HEK293 (cell line): ENCODE measurements around the gene ALDH8A1.

Experiments
- CTCF ChIA-PET: fragments of 350-600 bp; formaldehyde crosslinking; extraction: SDS; loops from one replicate; lab custom pipeline; 2021; ENCODE audit warnings: antibody characterized with exemption; lab: Yijun Ruan, JAX
- POLR2A ChIA-PET: fragments of 300-600 bp; formaldehyde crosslinking; extraction: SDS; loops from one replicate; lab custom pipeline; 2020; ENCODE audit warnings: antibody characterized with exemption, inconsistent platforms; lab: Yijun Ruan, JAX
- H3K27ac ChIP-seq: fragments of 200-500 bp; sonication (Bioruptor generic); 2 replicates; pipeline ENCODE4 v1.5.1; 2014; ENCODE audit warnings: low read depth, low read length, control low read depth, inconsistent platforms; ENCODE audit errors: extremely low read depth
- H3K36me3 ChIP-seq, 2 experiments: fragments of 200-500 bp in 1 of 2; sonication (Bioruptor generic) in 1 of 2; 1 replicate in 1 of 2; 2 replicates in 1 of 2; pipeline ENCODE4 v1.5.1; 2014 to 2017; ENCODE audit warnings: inconsistent platforms in 2 of 2, low read length in 2 of 2; ENCODE audit not compliant: control insufficient read depth in 2 of 2, insufficient read depth in 1 of 2
- H3K4me1 ChIP-seq: fragments of 200-500 bp; sonication (Bioruptor generic); 2 replicates; pipeline ENCODE4 v1.5.1; 2014; ENCODE audit warnings: mild to moderate bottlenecking, low read length, inconsistent platforms; ENCODE audit not compliant: control insufficient read depth, insufficient read depth
- H3K4me3 ChIP-seq: 2 replicates; pipeline ENCODE4 v1.5.1; 2011; ENCODE audit warnings: low read depth, mild to moderate bottlenecking, control low read depth, low read length, moderate library complexity
- H3K9me3 ChIP-seq: fragments of 200-500 bp; sonication (Bioruptor generic); 2 replicates; pipeline ENCODE4 v1.5.1; 2014; ENCODE audit warnings: low read depth, low read length, inconsistent platforms; ENCODE audit not compliant: control insufficient read depth, insufficient read depth
- ZBTB1 ChIP-seq: fragments of 450-650 bp; formaldehyde crosslinking; IDR thresholded peaks from 2 replicates; pipeline ENCODE4 v1.5.1; 2016; ENCODE audit warnings: missing biosample characterization, missing genetic modification characterization
- ZNF148 ChIP-seq: fragments of 450-650 bp; formaldehyde crosslinking; IDR thresholded peaks from 2 replicates; pipeline ENCODE4 v1.5.0; 2017; ENCODE audit warnings: missing biosample characterization, missing genetic modification characterization, borderline replicate concordance
- ZNF23 ChIP-seq: fragments of 450-650 bp; formaldehyde crosslinking; IDR thresholded peaks from 2 replicates; pipeline ENCODE4 v1.5.1; 2016; ENCODE audit warnings: missing biosample characterization, missing genetic modification characterization, borderline replicate concordance
- ZNF280C ChIP-seq: fragments of 450-650 bp; formaldehyde crosslinking; IDR thresholded peaks from 2 replicates; pipeline ENCODE4 v1.5.1; 2016; ENCODE audit warnings: missing biosample characterization, missing genetic modification characterization
- ZNF366 ChIP-seq: fragments of 450-650 bp; formaldehyde crosslinking; conservative IDR thresholded peaks from 2 replicates; pipeline ENCODE4 v1.5.1; 2016; ENCODE audit warnings: missing biosample characterization, missing genetic modification characterization
- ZNF391 ChIP-seq: fragments of 450-650 bp; formaldehyde crosslinking; IDR thresholded peaks from 2 replicates; pipeline ENCODE4 v1.5.1; 2016; ENCODE audit warnings: low read depth, missing biosample characterization, missing genetic modification characterization, borderline replicate concordance
- ZNF423 ChIP-seq: fragments of 450-650 bp; formaldehyde crosslinking; IDR thresholded peaks from 2 replicates; pipeline ENCODE4 v1.5.1; 2016; ENCODE audit warnings: missing biosample characterization, missing genetic modification characterization
- ZNF433 ChIP-seq: fragments of 450-650 bp; formaldehyde crosslinking; IDR thresholded peaks from 2 replicates; pipeline ENCODE4 v1.5.1; 2016; ENCODE audit warnings: missing biosample characterization, missing genetic modification characterization, low read depth
- ZNF580 ChIP-seq: fragments of 450-650 bp; formaldehyde crosslinking; IDR thresholded peaks from 2 replicates; pipeline ENCODE4 v1.5.1; 2016; ENCODE audit warnings: missing biosample characterization, missing genetic modification characterization
- ZNF645 ChIP-seq: fragments of 450-650 bp; formaldehyde crosslinking; IDR thresholded peaks from 2 replicates; pipeline ENCODE4; 2016; ENCODE audit warnings: missing biosample characterization, missing genetic modification characterization
- TF ChIP-seq, protein P1 (sequence below): fragments of 450-650 bp; formaldehyde crosslinking; IDR thresholded peaks from 2 replicates; pipeline ENCODE4 v1.5.1; 2016; ENCODE audit warnings: missing biosample characterization, missing genetic modification characterization
- TF ChIP-seq, protein P2 (sequence below): fragments of 450-650 bp; formaldehyde crosslinking; IDR thresholded peaks from 2 replicates; pipeline ENCODE4 v1.5.1; 2016; ENCODE audit warnings: missing biosample characterization, missing genetic modification characterization, borderline replicate concordance
- TF ChIP-seq, protein P3 (sequence below): fragments of 450-650 bp; formaldehyde crosslinking; IDR thresholded peaks from 2 replicates; pipeline ENCODE4 v1.5.1; 2016; ENCODE audit warnings: missing biosample characterization, missing genetic modification characterization
- TF ChIP-seq, protein P4 (sequence below): fragments of 450-650 bp; formaldehyde crosslinking; IDR thresholded peaks from 2 replicates; pipeline ENCODE4 v1.5.1; 2016; ENCODE audit warnings: missing biosample characterization, missing genetic modification characterization, low read depth

ALDH8A1 gene

GRCh38 chr6:134948142-134948541, 1.8 kb downstream of the ALDH8A1 start (continued):
- no peak for TF ChIP-seq ZNF366 (tag by site-specific recombination)

DNA sequence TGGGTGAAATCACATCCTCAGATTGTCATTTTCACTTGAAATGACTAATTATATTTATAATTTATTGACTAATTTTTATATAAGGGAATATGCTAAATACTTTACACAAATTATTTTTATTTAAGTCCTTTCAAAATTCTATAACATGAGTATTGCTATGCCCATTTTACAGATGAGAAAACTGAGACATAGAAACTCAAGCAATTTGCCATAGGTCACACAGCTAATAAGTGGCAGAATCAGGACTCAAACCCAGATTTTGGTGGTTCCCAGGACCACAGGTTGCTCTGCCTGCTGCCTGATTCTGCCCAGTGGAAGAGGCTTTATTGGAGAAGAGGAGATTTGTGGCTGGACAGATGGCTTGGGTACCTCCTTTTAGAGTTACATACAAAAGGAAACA, 4.9 kb downstream of the ALDH8A1 start:
- H3K9me3 ChIP-seq: no peaks in the 10 kb centered on the region
- H3K36me3 ChIP-seq: no peaks in the 10 kb centered on the region
- ChIA-PET POLR2A (no interaction called here), CTCF (interaction anchor here (0.6 to 2.0 kb wide), 3 partner anchors 15 to 834 kb away, joined by 4 to 6 read pairs (median 4); no protein-coding TSS in a partner anchor)
- H3K4me3 ChIP-seq: no peak overlapping the region
- no peak overlapping the region for H3K27ac ChIP-seq
- TF ChIP-seq ZNF433: no peak
- TF ChIP-seq, protein P1, sequence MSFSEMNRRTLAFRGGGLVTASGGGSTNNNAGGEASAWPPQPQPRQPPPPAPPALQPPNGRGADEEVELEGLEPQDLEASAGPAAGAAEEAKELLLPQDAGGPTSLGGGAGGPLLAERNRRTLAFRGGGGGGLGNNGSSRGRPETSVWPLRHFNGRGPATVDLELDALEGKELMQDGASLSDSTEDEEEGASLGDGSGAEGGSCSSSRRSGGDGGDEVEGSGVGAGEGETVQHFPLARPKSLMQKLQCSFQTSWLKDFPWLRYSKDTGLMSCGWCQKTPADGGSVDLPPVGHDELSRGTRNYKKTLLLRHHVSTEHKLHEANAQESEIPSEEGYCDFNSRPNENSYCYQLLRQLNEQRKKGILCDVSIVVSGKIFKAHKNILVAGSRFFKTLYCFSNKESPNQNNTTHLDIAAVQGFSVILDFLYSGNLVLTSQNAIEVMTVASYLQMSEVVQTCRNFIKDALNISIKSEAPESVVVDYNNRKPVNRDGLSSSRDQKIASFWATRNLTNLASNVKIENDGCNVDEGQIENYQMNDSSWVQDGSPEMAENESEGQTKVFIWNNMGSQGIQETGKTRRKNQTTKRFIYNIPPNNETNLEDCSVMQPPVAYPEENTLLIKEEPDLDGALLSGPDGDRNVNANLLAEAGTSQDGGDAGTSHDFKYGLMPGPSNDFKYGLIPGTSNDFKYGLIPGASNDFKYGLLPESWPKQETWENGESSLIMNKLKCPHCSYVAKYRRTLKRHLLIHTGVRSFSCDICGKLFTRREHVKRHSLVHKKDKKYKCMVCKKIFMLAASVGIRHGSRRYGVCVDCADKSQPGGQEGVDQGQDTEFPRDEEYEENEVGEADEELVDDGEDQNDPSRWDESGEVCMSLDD (tag by site-specific recombination): no peak
- no peak for TF ChIP-seq ZNF580 (tag by site-specific recombination)
- TF ChIP-seq, protein P2, sequence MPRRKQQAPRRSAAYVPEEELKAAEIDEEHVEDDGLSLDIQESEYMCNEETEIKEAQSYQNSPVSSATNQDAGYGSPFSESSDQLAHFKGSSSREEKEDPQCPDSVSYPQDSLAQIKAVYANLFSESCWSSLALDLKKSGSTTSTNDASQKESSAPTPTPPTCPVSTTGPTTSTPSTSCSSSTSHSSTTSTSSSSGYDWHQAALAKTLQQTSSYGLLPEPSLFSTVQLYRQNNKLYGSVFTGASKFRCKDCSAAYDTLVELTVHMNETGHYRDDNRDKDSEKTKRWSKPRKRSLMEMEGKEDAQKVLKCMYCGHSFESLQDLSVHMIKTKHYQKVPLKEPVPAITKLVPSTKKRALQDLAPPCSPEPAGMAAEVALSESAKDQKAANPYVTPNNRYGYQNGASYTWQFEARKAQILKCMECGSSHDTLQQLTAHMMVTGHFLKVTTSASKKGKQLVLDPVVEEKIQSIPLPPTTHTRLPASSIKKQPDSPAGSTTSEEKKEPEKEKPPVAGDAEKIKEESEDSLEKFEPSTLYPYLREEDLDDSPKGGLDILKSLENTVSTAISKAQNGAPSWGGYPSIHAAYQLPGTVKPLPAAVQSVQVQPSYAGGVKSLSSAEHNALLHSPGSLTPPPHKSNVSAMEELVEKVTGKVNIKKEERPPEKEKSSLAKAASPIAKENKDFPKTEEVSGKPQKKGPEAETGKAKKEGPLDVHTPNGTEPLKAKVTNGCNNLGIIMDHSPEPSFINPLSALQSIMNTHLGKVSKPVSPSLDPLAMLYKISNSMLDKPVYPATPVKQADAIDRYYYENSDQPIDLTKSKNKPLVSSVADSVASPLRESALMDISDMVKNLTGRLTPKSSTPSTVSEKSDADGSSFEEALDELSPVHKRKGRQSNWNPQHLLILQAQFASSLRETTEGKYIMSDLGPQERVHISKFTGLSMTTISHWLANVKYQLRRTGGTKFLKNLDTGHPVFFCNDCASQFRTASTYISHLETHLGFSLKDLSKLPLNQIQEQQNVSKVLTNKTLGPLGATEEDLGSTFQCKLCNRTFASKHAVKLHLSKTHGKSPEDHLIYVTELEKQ (tag by site-specific recombination): no peak
- no peak for TF ChIP-seq ZBTB1
- no peak for TF ChIP-seq ZNF391
- TF ChIP-seq ZNF645 (tag by site-specific recombination): no peak
- TF ChIP-seq, protein P3, sequence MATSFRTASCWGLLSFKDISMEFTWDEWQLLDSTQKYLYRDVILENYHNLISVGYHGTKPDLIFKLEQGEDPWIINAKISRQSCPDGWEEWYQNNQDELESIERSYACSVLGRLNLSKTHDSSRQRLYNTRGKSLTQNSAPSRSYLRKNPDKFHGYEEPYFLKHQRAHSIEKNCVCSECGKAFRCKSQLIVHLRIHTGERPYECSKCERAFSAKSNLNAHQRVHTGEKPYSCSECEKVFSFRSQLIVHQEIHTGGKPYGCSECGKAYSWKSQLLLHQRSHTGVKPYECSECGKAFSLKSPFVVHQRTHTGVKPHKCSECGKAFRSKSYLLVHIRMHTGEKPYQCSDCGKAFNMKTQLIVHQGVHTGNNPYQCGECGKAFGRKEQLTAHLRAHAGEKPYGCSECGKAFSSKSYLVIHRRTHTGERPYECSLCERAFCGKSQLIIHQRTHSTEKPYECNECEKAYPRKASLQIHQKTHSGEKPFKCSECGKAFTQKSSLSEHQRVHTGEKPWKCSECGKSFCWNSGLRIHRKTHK (tag by site-specific recombination): no peak
- no peak for TF ChIP-seq ZNF148
- TF ChIP-seq ZNF423 (tag by site-specific recombination): no peak
- TF ChIP-seq ZNF280C (tag by site-specific recombination): no peak
- no peak for TF ChIP-seq ZNF23 (tag by site-specific recombination)
- TF ChIP-seq, protein P4, sequence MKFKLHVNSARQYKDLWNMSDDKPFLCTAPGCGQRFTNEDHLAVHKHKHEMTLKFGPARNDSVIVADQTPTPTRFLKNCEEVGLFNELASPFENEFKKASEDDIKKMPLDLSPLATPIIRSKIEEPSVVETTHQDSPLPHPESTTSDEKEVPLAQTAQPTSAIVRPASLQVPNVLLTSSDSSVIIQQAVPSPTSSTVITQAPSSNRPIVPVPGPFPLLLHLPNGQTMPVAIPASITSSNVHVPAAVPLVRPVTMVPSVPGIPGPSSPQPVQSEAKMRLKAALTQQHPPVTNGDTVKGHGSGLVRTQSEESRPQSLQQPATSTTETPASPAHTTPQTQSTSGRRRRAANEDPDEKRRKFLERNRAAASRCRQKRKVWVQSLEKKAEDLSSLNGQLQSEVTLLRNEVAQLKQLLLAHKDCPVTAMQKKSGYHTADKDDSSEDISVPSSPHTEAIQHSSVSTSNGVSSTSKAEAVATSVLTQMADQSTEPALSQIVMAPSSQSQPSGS (tag by site-specific recombination): no peak
- no peaks in the 10 kb centered on the region for H3K4me1 ChIP-seq
